Occipital lobe (tissue), 3 donors: ENCODE results near the gene RPGR. TPM values are rescaled to one million over a fixed set of nuclear protein-coding genes. Genes with fewer than 3 reads are reported as not detected.

Source experiments
- DNase-seq: peaks from one replicate; lab custom pipeline; 2025; lab: John Stamatoyannopoulos, UW
- small RNA-seq: library from RNA; depleted of rRNA; stranded (forward); fragments of <200 nt; gene quantifications from one replicate; pipeline ENCODE3, GENCODE V24; 2014
- total RNA-seq: library from RNA; depleted of rRNA; stranded (reverse); fragments of >200 nt; gene quantifications from one replicate; pipeline ENCODE4 v1.2.3, GENCODE V29; 2014

Gene RPGR
- total RNA-seq, 1 donor from 2014 or later, result 8.7 TPM

DNA sequence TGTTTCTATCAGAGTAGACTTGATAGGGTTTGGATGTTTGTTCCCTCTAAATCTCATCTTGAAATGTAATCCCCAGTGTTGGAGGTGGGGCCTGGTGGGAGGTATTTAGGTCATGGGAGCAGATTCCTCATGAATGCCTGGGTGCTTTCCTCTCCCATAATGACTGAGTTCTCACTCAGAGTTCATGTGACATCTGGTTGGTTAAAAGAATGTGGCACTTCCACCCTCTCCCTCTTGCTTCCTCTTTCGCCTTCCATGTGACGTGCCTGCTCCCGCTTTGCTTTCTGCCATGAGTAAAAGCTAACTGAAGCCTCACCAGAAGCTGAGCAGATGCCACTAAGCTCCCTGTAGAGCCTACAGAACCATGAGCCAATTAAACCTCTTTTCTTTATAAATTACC, 59.3 kb downstream of the RPGR start:
- no peak for DNase-seq

DNA sequence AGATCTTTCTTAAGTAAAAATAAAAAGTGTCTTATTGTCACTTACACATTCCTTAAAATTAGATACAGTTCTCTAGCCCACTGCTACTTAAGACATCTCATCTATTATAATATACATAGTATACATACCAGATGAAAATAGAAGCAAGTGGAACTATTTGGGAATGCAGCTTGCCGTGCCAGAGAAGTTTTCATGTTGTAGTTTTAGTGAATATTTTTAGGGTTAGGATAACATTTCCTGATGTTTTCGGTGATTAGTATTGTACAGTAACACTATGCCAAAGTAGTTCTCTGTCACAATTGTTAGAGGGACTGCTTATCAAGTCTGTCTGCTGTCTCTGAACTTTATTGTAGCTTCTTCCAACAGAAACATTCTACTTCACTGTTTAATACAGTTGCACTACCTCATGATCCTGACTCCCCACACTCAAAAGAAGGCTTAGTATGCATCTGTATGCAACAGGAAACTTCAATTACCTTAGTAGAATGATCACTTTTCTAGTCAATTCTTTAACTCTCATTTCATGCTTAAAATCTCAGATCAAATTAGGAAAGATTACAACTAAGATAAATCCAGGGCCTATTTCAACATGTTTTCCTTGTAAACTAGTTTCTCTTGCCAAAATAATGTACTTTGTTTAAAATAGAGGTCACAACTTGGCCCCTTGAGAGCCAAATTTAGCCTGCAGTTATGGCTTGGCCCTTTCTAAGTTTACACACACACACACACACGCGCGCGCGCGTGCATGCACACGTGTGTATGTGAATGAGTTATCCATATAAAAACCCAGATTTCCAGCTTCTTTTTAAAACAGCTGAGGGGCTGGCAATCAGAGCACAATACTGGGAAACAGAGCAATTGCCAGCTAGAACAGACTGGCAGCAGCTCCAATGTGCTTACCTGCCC, 64.3 kb downstream of the RPGR start:
- no peak for DNase-seq

- no peak for DNase-seq
Measured at GRCh38 chrX:38260231-38260630, 67.1 kb downstream of the RPGR start.

- no peak for DNase-seq
Measured at GRCh38 chrX:38256019-38256418, 71.3 kb downstream of the RPGR start.

DNA sequence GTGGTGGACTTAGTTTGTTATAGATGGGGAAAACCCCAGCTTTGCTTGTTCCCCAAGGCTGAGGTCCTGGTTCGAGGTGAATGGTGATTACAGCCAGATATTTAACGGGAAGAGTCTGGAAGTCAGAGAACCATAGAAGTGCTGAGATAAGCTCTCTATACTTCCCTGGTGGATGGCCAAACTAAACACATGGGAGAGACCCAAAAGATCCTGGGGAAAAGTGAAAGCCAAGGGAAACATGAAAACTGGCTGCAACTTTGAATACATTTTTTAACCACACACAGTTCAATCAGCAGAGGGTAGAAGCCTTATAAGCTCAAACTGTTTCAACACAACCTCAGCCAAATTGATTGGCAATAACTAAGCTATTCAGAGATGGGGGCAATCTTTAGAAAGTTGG, 77.3 kb downstream of the RPGR start:
- no peak for DNase-seq

DNA sequence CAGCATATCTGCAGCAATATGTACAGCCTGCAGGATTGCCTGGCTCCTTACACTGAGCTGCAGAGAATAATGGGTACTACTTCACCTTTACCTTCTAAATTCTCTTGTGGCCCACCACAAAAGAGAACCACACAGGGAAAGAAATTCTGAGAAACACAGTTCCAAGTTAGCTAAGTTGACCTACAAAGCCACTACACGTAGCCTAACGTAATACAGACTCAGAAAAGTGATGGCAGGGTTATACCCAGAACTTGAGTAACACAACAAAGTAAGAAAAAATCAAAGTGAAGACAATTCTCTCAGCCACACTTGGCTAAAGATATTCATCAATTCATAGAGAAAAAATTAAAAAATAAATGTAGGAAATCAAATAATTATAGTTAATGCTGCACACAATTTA, 80.3 kb downstream of the RPGR start:
- no peak for DNase-seq

DNA sequence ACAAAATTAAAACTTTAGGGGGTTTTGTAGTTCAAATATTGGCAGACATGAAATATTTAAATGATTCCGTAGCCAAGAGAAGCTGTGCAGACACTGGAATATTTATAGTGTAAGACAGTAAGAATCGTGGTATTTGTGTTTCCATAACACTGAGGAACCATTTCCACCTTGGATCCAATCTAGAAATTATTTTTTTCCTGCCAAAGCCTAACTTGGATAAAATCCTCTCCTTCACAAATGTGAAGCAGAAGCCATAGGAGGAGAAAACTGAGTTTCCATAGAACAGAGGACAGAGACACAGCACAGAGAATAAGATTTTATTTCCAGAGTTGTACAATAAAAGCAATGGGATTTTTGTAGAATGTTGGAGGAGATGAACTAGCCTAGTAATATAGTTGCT, 86.8 kb downstream of the RPGR start:
- DNase-seq, result no peak

GRCh38 chrX:38236901-38237615, 90.3 kb downstream of the RPGR start:
- DNase-seq, result no peak

- no peak for DNase-seq
Measured at GRCh38 chrX:38233891-38234667, 93.2 kb downstream of the RPGR start.

GRCh38 chrX:38232079-38232686, 95.1 kb downstream of the RPGR start:
- DNase-seq, result no peak

GRCh38 chrX:38225093-38225492, 102.2 kb downstream of the RPGR start:
- no peak for DNase-seq

DNA sequence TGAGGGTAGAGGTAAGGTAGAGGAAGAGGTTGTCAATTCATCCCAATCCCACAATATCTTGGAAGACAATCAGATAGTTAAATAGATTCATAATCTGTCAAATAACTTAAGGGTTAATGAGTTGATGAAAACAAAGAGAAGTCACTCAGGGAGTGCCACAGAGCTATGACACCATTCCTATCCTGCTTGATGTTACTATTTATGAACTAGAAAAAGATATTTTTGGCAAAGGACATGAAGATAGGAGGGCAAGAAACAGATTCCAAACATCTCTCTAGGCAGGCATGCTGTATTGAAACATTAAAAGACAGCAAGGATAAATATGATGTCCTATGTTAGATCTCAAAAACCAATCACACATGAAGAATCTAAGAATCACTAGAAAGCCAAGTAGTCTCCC, 103.1 kb downstream of the RPGR start:
- no peak for DNase-seq

DNA sequence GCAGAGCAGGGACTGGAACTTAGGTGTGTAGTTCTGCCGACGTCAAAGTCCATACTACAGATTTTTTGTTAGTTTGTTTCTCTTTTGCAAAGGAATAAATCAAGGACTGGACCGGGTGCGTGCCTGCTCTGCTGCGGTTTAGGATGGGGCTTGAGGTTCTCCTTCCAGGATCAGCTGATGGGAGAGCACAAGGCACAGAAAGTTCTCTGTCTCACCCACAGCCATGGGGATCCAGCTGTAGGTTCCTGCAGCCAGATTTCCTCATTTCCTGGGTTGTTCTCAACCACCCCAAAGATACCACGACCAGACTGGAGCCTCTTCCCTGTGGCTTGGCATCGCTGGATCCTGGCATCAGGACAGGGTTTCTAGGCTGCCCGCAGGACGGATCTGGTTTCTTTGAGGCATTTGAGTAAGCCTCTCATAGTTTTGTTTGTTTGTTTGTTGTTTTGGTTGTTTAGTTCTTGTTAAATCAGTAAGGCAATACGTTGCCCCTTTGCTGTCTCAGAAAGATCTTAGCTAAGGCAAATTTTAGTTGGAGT, 105.8 kb downstream of the RPGR start:
- no peak for DNase-seq

- no peak for DNase-seq
Measured at GRCh38 chrX:38220415-38221390, 106.6 kb downstream of the RPGR start, which contains the start of gene SRPX. TSS of gene SRPX (minus strand) at chrX:38220871. CDS start at chrX:38220792, 79 bp downstream.

DNA sequence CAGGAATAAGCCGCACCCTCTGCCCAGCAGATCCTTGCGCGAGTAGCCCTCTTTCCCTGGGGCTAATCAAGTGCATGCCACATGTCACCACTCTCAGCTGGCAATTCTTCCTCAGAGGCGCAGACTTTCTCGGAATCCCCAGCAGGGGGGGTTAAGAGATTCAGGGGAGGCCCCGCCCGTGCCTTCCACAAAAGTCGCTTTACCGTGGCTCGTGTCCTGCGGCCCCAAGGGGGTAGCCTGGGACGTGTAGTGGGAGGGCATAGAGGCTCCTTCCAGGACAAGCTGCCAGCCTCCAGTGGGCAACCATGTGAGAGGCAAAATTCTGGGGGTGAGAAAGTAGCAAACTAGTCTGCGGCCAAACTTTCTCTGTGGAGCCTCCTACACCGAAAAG, 107.3 kb downstream of the RPGR start:
- DNase-seq, result no peak

Small RNAs within 50 kb of the gene (small RNA-seq; reads per million reads assigned to genes)
- gene RF00322, result not detected

Other genes with a start within 250 kb of the RPGR start
- gene SRPX, start 106.6 kb downstream of the RPGR start, total RNA-seq, result 2.5 TPM
- 0.31 TPM for gene OTC, start 25.1 kb upstream of the RPGR start, total RNA-seq
- gene TSPAN7, start 234.0 kb upstream of the RPGR start, total RNA-seq, result 47.1 TPM